ENCODE data around the gene MN1. TPM values are rescaled to one million over a fixed set of nuclear protein-coding genes. Genes with fewer than 3 reads are reported as not detected.

The MN1 gene
- total and polyA plus RNA-seq, 7 donors: under 0.01 to 21.3 (median 6.4) TPM

GRCh38 chr22:27698813-27699212, 102.7 kb downstream of the MN1 start:
- WGBS, 2 donors: 62% methylated on average over 5 of the region's 5 CpGs

More at GRCh38 chr22:27698813-27699212, 102.7 kb downstream of the MN1 start:
- H3K4me1 ChIP-seq: peaks cover 0 to 7% (median 3%) of the 10 kb centered on the region in 4 donors
- no peaks in the 10 kb centered on the region for H3K36me3 ChIP-seq
- H3K9me3 ChIP-seq: peaks cover 0 to 4% (median 2%) of the 10 kb centered on the region in 4 donors
- DNase-seq: no peak
- intact Hi-C loops (cut with DNase I): no loop called here
- H3K4me3 ChIP-seq: no peak overlapping the region
- TF ChIP-seq, protein P1, sequence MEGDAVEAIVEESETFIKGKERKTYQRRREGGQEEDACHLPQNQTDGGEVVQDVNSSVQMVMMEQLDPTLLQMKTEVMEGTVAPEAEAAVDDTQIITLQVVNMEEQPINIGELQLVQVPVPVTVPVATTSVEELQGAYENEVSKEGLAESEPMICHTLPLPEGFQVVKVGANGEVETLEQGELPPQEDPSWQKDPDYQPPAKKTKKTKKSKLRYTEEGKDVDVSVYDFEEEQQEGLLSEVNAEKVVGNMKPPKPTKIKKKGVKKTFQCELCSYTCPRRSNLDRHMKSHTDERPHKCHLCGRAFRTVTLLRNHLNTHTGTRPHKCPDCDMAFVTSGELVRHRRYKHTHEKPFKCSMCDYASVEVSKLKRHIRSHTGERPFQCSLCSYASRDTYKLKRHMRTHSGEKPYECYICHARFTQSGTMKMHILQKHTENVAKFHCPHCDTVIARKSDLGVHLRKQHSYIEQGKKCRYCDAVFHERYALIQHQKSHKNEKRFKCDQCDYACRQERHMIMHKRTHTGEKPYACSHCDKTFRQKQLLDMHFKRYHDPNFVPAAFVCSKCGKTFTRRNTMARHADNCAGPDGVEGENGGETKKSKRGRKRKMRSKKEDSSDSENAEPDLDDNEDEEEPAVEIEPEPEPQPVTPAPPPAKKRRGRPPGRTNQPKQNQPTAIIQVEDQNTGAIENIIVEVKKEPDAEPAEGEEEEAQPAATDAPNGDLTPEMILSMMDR (IDR thresholded peaks at IDR 0.05): no peak
- TF ChIP-seq EP300 (IDR thresholded peaks at IDR 0.05): no peak
- no peak for TF ChIP-seq POLR2AphosphoS5 (IDR thresholded peaks at IDR 0.05)
- TF ChIP-seq POLR2A (IDR thresholded peaks at IDR 0.05): no peak
- H3K27ac ChIP-seq: no peak overlapping the region
- H3K27me3 ChIP-seq: no peaks in the 10 kb centered on the region

Other genes with a start within 250 kb of the MN1 start
- gene PITPNB, start 117.5 kb upstream of the MN1 start, total RNA-seq: 100 to 1,000 TPM in 2 of 4 donors, 10 to 100 TPM in 2; 79.9 to 135 (median 104) TPM
- 10 to 100 TPM; 20.4 to 32.6 (median 23.4) TPM for gene PITPNB, start 117.5 kb upstream of the MN1 start, polyA plus RNA-seq

Measured in sigmoid colon (tissue), 7 donors.